ENCODE results near the gene ZNF25.
"Not testable (repeated sequence)": the region's sequence is repeated elsewhere in the genome, so short reads cannot be mapped to it uniquely, and the experiment has no call there.

ZNF25 gene

DNA sequence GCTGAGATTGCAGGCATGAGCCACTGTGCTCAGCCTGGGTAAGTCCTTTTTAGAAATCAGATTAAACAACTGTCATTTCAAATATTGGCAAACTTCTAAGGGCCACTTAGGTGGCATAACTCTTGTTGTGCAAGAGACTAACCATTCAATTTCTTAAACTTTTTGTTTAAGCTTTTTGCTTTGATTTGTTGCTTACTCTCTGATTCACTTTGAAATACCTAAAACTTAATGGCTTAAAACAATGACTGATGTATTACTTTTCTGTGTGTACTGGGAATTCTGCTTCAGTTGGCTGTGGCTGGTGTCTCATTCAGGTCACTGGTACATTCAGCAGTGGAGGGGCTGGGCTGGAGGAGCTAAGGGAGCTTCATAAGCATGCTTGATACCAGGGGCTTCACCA lies 28.9 kb downstream of the ZNF25 start:
- Histone ChIP-seq H3K27ac (ENCODE audit: low read depth, low read length, severe bottlenecking) (no peak overlapping the region), H3K4me3 (ENCODE audit: extremely low read depth, insufficient read depth, low read length, poor library complexity, severe bottlenecking) (no peak overlapping the region), H3K4me1 (ENCODE audit: control insufficient read depth, insufficient read depth, low read length, poor library complexity, severe bottlenecking) (no peaks in the 10 kb centered on the region), H3K36me3 (ENCODE audit: control insufficient read depth, insufficient read depth, low read length) (peaks cover 5% of the 10 kb centered on the region), H3K9me3 (ENCODE audit: control insufficient read depth, low read length) (peaks cover 27% of the 10 kb centered on the region)

DNA sequence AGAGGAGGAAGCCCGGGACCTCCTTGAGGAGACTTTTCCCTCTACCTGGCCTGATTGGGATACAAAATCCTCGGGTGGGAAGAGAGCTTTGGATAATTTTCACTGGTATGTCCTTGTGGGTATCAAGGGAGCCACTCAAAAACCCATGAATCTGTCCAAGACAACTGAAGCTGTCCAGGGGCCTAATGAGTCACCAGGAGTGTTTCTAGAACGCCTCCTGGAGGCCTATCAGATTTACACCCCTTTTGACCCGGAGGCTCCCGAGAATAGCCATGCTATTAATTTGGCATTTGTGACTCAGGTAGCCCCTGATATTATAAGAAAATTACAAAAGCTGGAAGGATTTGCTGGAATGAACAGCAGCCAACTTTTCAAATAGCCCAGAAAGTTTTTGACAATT lies 38.6 kb downstream of the ZNF25 start:
- H3K27ac ChIP-seq (ENCODE audit: low read depth, low read length, severe bottlenecking) = no peak overlapping the region
- peaks cover 35% of the 10 kb centered on the region for H3K9me3 ChIP-seq (ENCODE audit: control insufficient read depth, low read length)
- no peaks in the 10 kb centered on the region for H3K36me3 ChIP-seq (ENCODE audit: control insufficient read depth, insufficient read depth, low read length)
- no peaks in the 10 kb centered on the region for H3K4me1 ChIP-seq (ENCODE audit: control insufficient read depth, insufficient read depth, low read length, poor library complexity, severe bottlenecking)
- no peak overlapping the region for H3K4me3 ChIP-seq (ENCODE audit: extremely low read depth, insufficient read depth, low read length, poor library complexity, severe bottlenecking)
- WGBS, 2 experiments (ENCODE audit: insufficient coverage in 2 of 2) = 49 to 80% methylated on average over 4 to 5 of the region's 5 CpGs

GRCh38 chr10:37934791-37935190 lies 41.7 kb downstream of the ZNF25 start:
- H3K9me3 ChIP-seq (ENCODE audit: control insufficient read depth, low read length) = peaks cover 36% of the 10 kb centered on the region

DNA sequence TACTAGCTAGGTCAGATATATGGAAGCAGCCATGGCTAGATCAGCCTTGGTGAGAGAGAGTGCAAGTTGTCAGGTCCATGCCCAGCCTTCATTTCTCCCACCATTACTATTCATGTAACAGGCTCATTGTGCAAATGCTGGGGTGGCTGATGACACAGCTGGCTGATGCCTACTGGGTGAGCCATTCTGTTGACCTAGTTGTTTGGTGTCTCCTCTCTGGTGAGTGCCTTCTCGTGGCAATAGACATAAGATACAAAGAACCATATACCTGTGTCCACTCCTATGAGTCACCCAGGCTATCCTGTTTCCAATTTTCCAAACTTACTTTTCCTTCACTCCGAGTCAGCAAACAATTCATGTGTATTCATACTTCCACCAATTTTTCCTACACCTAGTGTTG lies 46.0 kb downstream of the ZNF25 start:
- Histone ChIP-seq H3K4me3 (ENCODE audit: extremely low read depth, insufficient read depth, low read length, poor library complexity, severe bottlenecking) (no peak overlapping the region), H3K36me3 (ENCODE audit: control insufficient read depth, insufficient read depth, low read length) (no peaks in the 10 kb centered on the region), H3K27ac (ENCODE audit: low read depth, low read length, severe bottlenecking) (no peak overlapping the region), H3K4me1 (ENCODE audit: control insufficient read depth, insufficient read depth, low read length, poor library complexity, severe bottlenecking) (no peaks in the 10 kb centered on the region), H3K9me3 (ENCODE audit: control insufficient read depth, low read length) (peaks cover 27% of the 10 kb centered on the region)
- 9% methylated on average over 1 of the region's 2 CpGs; no CpG with 5 or more reads in 1 of the 2 experiments for WGBS, 2 experiments (ENCODE audit: insufficient coverage in 2 of 2)

More at GRCh38 chr10:37934791-37935190, 41.7 kb downstream of the ZNF25 start:
- H3K4me3 ChIP-seq (ENCODE audit: extremely low read depth, insufficient read depth, low read length, poor library complexity, severe bottlenecking) = no peak overlapping the region
- no peaks in the 10 kb centered on the region for H3K4me1 ChIP-seq (ENCODE audit: control insufficient read depth, insufficient read depth, low read length, poor library complexity, severe bottlenecking)
- WGBS, 2 experiments (ENCODE audit: insufficient coverage in 2 of 2) = 54% methylated on average over 1 of the region's 2 CpGs; no CpG with 5 or more reads in 1 of the 2 experiments
- no peak overlapping the region for H3K27ac ChIP-seq (ENCODE audit: low read depth, low read length, severe bottlenecking)
- H3K36me3 ChIP-seq (ENCODE audit: control insufficient read depth, insufficient read depth, low read length) = no peaks in the 10 kb centered on the region

DNA sequence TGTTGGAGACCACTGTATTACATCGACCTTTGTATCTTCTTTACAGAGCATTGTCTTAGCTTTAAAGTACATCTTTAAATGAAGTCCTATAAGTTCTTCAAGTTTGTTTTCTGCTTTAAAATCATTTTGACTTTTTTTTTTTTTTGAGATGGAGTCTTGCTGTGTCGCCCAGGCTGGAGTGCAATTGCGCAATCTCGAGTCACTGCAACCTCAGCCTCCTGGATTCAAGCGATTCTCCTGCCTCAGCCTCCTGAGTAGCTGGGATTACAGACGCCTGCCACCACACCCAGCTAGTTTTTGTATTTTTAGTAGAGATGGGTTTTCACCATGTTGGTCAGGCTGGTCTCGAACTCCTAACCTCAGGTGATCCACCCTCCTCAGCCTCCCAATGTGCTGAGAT lies 68.3 kb downstream of the ZNF25 start:
- WGBS, 2 experiments (ENCODE audit: insufficient coverage in 2 of 2) = 73 to 88% methylated on average over 4 of the region's 7 CpGs
- not testable (repeated sequence) for H3K4me1 ChIP-seq (ENCODE audit: control insufficient read depth, insufficient read depth, low read length, poor library complexity, severe bottlenecking)
- H3K9me3 ChIP-seq (ENCODE audit: control insufficient read depth, low read length) = peaks cover 28% of the 10 kb centered on the region

GRCh38 chr10:37906382-37906781 lies 70.1 kb downstream of the ZNF25 start:
- no peaks in the 10 kb centered on the region for H3K36me3 ChIP-seq (ENCODE audit: control insufficient read depth, insufficient read depth, low read length)
- H3K27ac ChIP-seq (ENCODE audit: low read depth, low read length, severe bottlenecking) = no peak overlapping the region
- H3K9me3 ChIP-seq (ENCODE audit: control insufficient read depth, low read length) = peaks cover 18% of the 10 kb centered on the region
- no peak overlapping the region for H3K4me3 ChIP-seq (ENCODE audit: extremely low read depth, insufficient read depth, low read length, poor library complexity, severe bottlenecking)
- H3K4me1 ChIP-seq (ENCODE audit: control insufficient read depth, insufficient read depth, low read length, poor library complexity, severe bottlenecking) = no peaks in the 10 kb centered on the region
- WGBS, 2 experiments (ENCODE audit: insufficient coverage in 2 of 2) = 33 to 57% methylated on average over 1 of the region's 2 CpGs

More for the DNA sequence above, 68.3 kb downstream of the ZNF25 start:
- not testable (repeated sequence) for H3K4me3 ChIP-seq (ENCODE audit: extremely low read depth, insufficient read depth, low read length, poor library complexity, severe bottlenecking); H3K27ac ChIP-seq (ENCODE audit: low read depth, low read length, severe bottlenecking); H3K36me3 ChIP-seq (ENCODE audit: control insufficient read depth, insufficient read depth, low read length)
